Skin epidermis (tissue), 12 donors: ENCODE data around the gene IL5.
"Not testable (repeated sequence)": the region's sequence is repeated elsewhere in the genome, so short reads cannot be mapped to it uniquely, and the experiment has no call there.

Experiments
- H3K27ac ChIP-seq, 21 experiments: fragments of 200-600 bp; sonication (generic) in 11 of 21; one replicate each; pipeline ENCODE4 v1.5.0; 2020; ENCODE audit warnings: mild to moderate bottlenecking in 3 of 21, inconsistent platforms in 2 of 21, moderate library complexity in 2 of 21
- H3K4me3 ChIP-seq, 7 experiments: fragments of 200-600 bp; sonication (generic) in 2 of 7; one replicate each; pipeline ENCODE4 v1.5.0; 2020; ENCODE audit warnings: inconsistent platforms in 2 of 7, mild to moderate bottlenecking in 2 of 7, moderate library complexity in 1 of 7

The IL5 gene

DNA sequence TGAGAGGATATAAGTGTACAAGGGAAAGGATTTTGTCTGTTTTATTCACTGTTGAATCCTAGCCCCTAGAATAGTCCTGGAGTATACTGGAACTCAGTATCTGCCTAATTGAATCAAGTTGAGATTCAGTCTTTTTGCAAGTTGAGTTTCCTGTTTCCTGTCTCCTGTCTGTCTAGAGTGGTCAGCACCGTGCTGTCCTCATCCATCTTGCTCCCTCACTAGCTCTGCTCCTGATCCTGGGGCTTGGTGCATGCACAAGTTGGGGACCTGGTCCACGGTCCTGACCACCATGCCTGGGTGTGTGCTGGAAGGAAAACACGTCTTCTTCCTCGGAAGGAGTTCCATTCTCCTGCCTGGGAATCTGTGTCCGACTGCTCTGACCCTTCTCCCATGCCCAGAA, 3.2 kb downstream of the IL5 start:
- H3K4me3 ChIP-seq, result no peak overlapping the region

DNA sequence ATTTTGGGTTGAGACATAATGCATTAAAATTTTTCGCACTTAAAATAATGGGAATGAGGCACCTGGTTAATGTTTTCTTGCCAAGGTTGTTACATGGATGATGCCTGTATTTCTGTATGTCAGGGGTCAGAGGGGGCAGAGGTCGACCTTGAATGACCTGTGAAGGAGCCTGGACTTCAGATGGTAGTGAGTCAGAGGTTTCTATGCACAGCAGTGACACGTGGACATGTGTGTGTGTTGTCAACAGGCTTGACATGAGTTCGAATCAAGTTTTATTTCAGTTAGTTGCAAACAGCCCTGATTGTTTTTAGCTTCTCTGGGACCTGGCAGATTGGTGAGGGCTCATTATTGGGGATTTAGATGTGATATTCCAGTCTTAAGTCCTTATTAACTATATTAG, 3.6 kb downstream of the IL5 start:
- no peak overlapping the region for H3K4me3 ChIP-seq
- no peak overlapping the region for H3K27ac ChIP-seq

More for the DNA sequence above, 3.2 kb downstream of the IL5 start:
- H3K27ac ChIP-seq, result no peak overlapping the region

DNA sequence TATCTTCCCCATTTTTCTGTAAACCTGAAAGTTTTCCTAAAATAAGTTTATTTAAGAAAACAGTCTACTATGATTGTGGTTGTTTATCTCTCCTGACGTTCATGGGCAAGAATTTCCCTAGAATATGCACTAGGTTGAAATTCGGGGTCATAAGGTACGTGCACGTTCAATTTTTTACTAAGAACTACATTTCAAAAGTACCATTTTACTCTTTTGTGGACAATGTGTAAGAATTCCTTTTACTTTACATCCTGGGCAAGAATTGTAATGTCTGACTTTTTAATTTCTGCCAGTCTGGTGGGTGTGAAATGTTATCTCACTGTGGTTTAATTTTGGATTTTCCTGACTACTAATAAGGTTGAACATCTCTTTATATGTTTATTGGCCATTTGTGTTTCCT, 12.4 kb downstream of the IL5 start:
- H3K4me3 ChIP-seq, result no peak overlapping the region
- H3K27ac ChIP-seq, result no peak overlapping the region

DNA sequence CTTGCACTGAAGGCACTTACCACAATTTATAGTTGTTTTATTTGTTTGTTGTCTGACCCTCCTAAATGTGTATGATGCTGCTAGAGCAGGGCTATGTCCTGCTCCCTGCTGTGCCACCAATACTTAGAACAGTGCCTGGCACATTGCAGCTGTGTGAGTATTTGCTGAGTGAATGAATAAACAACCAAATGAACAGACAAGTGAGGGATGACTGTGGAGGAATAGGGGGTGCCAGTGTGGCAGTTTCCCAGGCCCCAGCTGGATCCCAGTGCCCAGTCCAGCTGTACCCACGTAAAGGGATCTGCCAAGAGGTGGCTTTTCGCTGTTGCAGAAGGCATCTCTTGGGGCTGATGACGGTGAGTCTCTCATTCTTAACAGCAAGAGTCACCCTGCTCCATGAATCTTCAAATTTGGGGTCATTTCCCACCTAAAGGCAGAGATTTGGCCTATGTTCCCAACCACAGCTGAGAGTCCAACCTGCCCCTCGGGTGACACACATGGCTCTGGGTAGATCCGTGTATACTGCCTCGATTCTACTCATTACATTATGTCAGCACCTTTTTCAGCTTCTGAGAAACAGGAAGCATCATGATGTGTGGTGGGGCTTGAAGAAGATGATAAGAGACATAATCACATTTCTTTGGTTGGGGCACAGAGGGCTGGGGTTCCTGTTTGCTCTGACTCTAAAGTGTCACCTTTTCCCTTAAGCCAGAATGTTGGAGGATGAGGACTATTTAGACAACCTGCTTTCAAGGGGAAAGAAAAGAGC, 14.3 kb downstream of the IL5 start:
- Histone ChIP-seq H3K27ac (no peak overlapping the region), H3K4me3 (no peak overlapping the region)

DNA sequence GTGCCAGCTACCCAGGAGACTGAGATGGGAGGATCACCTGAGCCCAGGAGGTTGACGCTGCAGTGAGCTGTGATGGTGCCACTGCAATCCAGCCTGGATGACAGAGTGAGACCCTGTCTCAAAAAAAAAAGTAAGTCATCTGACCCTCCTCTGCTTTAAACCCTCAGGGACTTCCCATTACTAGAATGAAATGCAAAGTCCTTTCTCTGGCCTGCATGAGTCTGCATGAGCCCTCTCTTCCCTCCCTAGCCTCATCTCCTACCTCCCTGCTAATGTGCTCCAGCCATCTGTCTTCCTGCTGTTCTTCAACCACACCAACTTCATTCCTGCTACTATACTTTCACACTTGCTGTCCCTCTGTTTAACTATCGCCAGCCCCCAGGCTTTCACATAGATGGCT, 15.3 kb downstream of the IL5 start:
- H3K4me3 ChIP-seq, result no peak overlapping the region

DNA sequence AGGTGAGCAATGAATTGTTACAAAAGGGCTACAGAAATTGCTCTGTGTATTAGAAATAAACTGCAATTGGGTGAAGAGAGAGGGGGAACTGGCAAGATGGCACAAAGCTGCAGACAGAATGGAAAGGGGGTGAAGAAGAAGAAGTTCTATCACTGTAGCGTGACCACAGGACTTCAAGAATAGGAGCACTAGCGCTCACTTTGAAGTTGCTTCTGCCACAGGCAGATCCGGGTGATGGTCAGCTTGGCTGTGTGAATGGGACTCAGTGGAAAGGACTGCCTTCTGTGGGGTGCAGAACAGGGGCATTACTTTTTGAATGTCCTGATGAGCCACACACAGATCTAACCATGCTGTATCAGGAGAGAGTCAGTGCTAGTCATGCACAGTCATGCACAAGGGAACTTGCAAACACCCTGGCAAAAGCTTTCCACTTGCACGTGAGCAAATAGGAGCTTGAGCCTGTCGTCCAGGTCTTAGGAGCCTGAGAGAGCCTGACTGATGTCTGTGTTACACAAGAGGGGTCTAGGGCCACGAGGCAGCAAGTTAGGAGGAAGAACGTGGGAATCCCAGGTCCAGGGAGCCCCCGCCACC, 16.3 kb downstream of the IL5 start:
- Histone ChIP-seq H3K27ac (no peak overlapping the region), H3K4me3 (no peak overlapping the region)

More for the DNA sequence above, 15.3 kb downstream of the IL5 start:
- H3K27ac ChIP-seq, result no peak overlapping the region

DNA sequence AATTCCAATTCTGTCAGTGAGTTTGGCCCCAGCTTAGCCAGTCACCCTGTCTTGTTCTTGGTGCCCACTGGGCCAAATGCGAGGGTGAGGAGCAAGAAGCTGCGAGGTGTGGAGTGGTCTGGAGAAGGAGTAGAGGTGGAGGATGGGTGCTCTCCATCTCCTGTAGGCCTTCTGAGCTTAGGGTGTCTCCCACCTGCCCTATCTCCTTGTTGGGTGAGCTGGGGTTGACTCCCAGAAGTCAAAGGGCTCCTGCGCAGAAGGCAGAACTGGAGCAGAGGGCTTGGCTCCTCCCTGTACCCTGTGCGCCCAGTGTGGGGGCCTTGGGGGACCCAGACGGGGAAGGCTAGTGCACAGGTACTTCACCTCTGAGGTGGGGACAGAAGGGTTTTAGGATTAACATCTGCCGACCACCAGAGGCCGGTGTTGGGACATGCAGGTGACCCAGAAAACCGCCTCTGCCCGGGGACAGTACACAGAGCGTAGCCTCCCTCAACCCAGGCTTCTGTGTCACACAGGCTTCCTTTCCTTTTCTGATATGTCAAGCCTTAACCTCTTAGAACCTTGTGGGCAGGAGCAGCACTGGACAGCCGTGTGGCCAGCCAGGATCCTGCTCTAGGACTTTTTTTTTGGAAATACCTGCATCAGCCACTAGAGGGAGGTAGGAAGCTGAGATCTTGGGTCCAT, 16.9 kb downstream of the IL5 start:
- Histone ChIP-seq H3K4me3 (no peak overlapping the region), H3K27ac (no peak overlapping the region)

DNA sequence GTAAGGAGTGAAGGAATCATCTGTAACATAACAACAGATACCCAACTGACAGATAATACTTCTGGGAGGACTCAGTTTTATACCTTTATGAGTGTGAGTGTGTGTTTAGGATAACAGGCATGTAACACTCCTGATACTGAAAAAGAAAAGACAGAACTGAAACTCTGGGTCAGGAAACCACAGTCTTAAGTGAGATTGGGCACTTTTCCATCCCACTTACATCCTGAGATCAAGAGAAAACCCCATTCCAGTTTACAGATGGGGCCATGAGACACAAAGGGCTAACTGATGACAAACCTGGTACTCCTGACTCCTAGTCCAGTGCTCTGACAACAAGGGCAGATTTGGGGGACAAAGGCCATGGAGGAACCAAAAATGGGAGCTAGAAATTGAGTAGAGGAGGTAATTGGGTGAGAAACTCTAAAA, 18.0 kb downstream of the IL5 start:
- no peak overlapping the region for H3K27ac ChIP-seq
- no peak overlapping the region for H3K4me3 ChIP-seq

DNA sequence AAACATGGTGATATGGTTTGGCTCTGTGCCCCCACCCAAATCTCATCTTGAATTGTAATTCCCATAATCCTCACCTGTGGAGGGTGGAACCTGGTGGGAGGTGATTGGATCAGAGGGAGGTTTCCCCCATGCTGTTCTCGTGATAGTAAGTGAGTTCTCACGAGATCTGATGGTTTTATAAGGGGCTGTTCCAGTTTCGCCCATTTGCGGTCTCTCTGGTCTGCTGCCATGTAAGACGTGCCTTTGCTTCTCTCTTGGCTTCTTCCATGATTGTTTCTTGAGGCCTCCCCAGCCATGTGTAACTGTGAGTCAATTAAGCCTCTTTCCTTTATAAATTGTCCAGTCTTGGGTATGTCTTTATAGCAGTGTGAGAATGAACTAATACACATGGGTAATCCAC, 18.4 kb downstream of the IL5 start:
- H3K27ac ChIP-seq, H3K4me3 ChIP-seq: not testable (repeated sequence)

DNA sequence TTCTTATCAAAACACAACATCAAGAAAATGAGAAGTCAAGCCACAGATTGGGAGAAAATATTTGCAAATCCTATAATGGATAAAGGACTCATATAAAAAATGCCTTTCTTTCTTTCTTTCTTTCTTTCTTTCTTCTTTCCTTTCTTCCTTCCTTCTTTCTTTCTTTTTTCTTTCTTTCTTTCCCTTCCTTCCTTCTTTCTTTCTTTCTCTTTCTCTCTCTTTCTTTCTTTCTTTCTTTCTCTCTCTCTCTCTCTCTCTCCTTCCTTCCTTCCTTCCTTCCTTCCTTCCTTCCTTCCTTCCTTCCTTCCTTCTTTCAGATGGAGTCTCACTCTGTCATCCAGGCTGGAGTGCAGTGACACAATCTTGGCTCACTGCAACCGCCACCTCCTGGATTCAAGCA, 21.3 kb downstream of the IL5 start:
- not testable (repeated sequence) for H3K4me3 ChIP-seq, H3K27ac ChIP-seq

DNA sequence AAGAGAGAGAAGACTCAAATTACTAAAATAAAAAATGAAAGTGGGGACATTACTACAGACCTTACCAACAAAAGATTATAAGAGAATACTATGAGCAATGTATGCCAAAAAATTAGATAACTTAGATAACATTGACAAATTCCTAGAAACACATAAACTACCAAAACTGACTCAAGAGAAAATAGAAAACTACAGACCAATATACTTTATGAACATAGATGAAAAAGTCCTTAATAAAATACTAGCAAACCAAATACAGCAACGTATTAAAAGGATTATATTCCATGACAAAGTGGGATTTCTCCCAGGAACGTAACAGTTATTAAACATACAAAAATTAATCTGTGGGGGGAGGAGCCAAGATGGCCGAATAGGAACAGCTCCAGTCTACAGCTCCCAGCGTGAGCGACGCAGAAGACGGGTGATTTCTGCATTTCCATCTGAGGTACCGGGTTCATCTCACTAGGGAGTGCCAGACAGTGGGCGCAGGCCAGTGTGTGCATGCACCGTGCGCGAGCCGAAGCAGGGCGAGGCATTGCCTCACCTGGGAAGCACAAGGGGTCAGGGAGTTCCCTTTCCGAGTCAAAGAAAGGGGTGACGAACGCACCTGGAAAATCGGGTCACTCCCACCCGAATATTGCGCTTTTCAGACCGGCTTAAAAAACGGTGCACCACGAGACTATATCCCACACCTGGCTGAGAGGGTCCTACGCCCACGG, 29.5 kb downstream of the IL5 start:
- H3K4me3 ChIP-seq, H3K27ac ChIP-seq: not testable (repeated sequence)

DNA sequence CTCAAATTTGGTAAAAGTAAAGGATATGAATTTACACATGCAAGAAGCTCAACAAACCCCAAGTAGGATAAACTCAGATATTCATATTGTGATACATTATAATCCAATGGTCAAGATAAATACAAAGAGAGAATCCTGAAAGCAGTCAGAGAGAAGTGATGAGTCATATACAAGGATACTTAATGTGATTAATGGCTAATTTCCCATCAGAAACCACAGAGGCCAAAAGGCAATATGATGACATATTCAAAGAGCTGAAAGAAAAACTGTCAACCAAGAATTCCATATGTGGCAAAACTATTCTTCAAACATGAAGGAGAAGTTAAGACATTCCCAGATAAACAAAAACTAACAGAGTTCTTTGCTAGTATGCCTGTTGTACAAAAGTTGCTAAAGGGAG, 33.2 kb downstream of the IL5 start:
- Histone ChIP-seq H3K27ac (no peak overlapping the region), H3K4me3 (no peak overlapping the region)

DNA sequence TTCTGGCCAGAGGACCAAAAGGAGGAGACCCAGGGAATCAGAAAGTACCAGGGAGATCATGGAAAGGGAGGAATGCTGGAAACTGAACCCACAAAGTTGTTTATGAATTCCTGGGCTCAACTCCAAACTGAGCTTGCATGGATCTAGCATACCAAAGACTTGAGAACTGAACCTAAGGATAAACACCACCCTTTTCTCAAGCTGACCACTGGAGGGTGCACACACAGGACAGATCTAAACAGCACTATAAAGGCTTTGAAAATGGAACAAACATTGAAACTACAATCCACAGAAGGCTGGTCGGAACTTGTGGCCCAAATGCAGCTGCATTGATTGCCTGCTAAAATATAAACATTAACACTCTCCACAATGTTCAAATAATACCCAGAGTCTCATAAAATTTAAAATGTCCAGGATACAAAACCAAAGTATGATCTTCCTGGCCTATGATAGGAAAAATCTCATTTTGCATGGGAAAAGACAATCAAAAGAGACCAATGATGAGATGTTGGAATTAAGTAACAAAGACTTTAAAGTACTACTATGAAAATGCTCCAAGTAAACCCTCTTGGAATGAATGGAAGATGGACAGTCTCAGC, 37.1 kb downstream of the IL5 start:
- H3K27ac ChIP-seq, result peak overlapping the region in 4 of 21 experiments; percentile 3 to 55 (median 10)
- no peak overlapping the region for H3K4me3 ChIP-seq

DNA sequence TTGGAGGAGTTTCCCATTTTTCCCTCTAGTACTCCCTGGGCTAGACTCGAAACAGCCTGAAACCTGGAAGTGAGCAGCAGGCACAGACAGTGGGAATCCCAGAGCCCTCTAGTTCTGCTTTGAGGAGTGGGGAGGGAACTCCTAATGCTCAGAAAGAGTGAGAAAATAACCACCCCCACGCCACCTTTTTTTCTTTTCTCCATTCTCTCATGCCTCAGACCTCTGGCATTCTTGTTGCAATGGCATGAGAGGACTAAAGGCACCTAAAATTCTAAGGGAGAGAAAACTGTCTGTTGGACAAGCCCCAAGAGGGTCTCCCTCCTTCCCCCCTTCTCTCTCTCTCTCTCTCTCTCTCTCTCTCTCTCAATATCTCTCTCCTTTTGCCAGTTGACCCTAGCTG, 37.7 kb downstream of the IL5 start:
- H3K27ac ChIP-seq, result peak overlapping the region in 6 of 21 experiments; percentile 3 to 55 (median 18)
- no peak overlapping the region for H3K4me3 ChIP-seq

DNA sequence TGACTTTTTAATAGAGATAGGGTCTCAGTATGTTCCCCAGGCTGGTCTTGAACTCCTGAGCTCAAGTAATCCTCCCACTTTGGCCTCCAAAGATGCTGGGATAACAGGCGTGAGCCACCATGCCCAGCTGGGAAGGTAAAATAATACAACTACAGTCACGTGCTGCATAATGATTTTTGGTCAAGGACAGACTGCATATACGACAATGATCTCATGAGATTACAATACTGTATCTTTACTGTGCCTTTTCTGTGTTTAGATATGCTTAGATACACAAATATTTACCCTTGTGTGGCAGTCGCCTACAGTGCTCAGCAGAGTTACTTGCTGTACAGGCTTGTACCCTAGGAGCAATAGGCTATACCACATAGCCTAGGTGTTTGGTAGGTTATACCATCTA, 38.6 kb downstream of the IL5 start:
- H3K4me3 ChIP-seq, result no peak overlapping the region
- H3K27ac ChIP-seq, result no peak overlapping the region

DNA sequence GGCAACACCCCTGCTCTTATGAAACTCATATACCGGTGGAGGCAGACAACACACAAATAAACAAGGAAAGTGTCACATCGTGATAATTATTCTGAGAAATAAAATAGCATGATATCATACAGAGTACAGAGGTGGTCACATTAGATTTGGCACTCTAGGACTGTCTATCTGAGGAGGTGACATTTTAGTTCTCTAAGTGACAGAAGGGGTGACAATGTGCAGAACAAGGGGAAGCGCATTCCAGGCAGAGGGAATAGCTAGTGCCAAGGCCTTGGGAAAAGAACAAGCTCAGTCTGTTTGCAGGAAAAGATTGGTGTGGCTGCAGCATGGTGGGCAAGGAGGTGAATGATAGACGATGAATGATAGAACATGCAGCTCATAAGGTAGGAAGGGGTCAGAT, 40.1 kb downstream of the IL5 start:
- Histone ChIP-seq H3K27ac (no peak overlapping the region), H3K4me3 (no peak overlapping the region)

DNA sequence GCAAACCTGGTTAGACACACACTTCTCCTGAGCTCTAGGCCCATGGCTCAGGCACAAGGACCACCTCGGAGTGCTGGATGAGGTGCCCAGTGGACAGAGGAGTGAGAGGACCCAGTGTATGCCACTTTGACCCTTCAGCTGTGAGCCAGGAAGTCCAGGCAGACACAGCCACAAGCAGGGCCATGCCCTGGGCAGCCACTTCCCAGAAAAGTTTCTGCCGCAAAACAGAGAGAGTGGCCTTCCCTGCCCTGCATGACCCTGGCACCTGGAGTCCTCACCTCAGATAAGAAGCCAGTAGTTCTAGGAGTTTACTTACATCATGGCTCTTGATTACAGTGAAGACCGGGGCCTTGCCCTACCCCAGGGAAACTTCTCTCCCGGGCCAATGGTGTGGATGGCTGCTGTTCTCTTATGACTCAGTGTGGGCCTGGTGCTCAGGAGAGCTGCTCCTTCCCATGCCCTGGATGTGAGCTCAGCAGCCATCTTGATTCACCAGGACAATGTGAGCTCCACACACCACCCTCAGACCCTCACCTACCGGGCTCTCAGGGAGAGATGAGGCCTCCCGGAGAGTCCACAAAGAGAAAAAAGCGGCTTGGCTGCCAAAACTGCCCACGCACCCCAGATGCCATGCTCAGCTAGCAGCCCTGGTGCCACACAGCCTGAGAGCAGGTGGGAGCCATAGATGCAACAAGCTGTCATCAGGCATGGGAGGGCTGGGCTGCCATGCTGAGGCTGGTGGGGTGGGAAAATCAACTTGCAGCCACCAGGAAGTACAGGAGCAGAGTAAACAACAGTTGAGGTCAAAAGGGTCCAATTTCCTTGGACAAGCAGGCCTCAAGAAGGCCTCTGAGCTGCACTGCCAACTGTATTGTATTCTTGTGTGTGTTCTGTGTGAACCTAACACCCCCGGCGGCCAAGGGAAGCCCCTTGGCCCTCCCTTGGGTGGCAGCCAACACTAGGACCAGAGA, 41.1 kb downstream of the IL5 start:
- H3K4me3 ChIP-seq, result no peak overlapping the region

DNA sequence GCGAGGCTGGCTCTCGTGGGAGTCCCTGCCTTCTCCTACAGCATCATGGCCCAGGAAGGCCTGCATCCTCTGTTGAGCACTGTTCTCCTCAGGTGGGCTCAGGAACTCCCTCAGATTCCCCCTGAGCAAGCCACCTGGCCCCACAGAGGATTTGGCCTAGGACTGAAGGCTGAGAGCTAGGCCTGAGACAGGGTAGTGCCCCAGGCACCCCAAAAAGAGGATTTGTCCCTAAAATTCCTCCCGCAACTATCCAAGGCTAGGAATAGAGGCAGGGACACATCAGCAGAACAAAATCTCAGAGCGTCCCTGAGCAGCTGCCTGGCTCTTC, 41.7 kb downstream of the IL5 start:
- peak overlapping the region in 4 of 21 experiments; percentile 3 to 61 (median 45) for H3K27ac ChIP-seq
- no peak overlapping the region for H3K4me3 ChIP-seq

More for the DNA sequence above, 41.1 kb downstream of the IL5 start:
- H3K27ac ChIP-seq, result peak overlapping the region in 5 of 21 experiments; percentile 12 to 61 (median 38)
